A673 (cell line): Measurements from ENCODE around the gene DIPK1B. TPM values are rescaled to one million over a fixed set of nuclear protein-coding genes. Genes with fewer than 3 reads are reported as not detected.
A peak's percentile ranks its signal among the peaks of the same experiment; 100 is the strongest.

Experiments
- BruUV-seq: library from RNA; stranded (reverse); fragments of 400-500 nt; replicated peaks from 2 replicates; lab custom pipeline; 2021; lab: Mats Ljungman, UMichigan
- CTCF ChIA-PET: fragments of 300-600 bp; sonication (Branson Sonifier 250); formaldehyde crosslinking; loops from one replicate; lab custom pipeline; 2022; ENCODE audit warnings: antibody characterized with exemption; lab: Charles Lee
- POLR2A ChIA-PET: fragments of 300-600 bp; sonication (Branson Sonifier 250); formaldehyde crosslinking; loops from one replicate; lab custom pipeline; 2022; ENCODE audit warnings: antibody characterized with exemption; ENCODE audit not compliant: low non-redundant PET; lab: Charles Lee
- DNase-seq: peaks from one replicate; pipeline ENCODE4 v3.0.0-alpha.2; 2015; ENCODE audit warnings: low spot score
- H3K27ac ChIP-seq: fragments of 200-600 bp; sonication (generic); 2 replicates; pipeline ENCODE4 v1.5.1; 2016; ENCODE audit warnings: mixed run types, low read depth, mild to moderate bottlenecking, mixed read lengths, antibody characterized with exemption, low read length; ENCODE audit not compliant: poor library complexity, severe bottlenecking
- H3K27me3 ChIP-seq: fragments of 200-600 bp; sonication (generic); replicated peaks from 2 replicates; pipeline ENCODE4 v1.6.1; 2017; ENCODE audit warnings: mixed run types, low read depth, mild to moderate bottlenecking, mixed read lengths, antibody characterized with exemption, low read length; ENCODE audit not compliant: insufficient read depth, poor library complexity
- H3K36me3 ChIP-seq: fragments of 200-600 bp; sonication (generic); 2 replicates; pipeline ENCODE4 v1.6.1; 2016; ENCODE audit warnings: mixed run types, mild to moderate bottlenecking, mixed read lengths, antibody characterized with exemption, low read length; ENCODE audit not compliant: insufficient read depth, poor library complexity, severe bottlenecking
- H3K4me1 ChIP-seq: fragments of 200-600 bp; sonication (generic); 2 replicates; pipeline ENCODE4 v1.6.1; 2017; ENCODE audit warnings: mixed run types, mild to moderate bottlenecking, mixed read lengths, antibody characterized with exemption, low read length; ENCODE audit not compliant: insufficient read depth, poor library complexity, severe bottlenecking
- H3K4me3 ChIP-seq: fragments of 200-600 bp; sonication (generic); 2 replicates; pipeline ENCODE4 v1.5.1; 2016; ENCODE audit warnings: low read depth, mixed run types, mild to moderate bottlenecking, mixed read lengths, low read length; ENCODE audit not compliant: poor library complexity, severe bottlenecking
- H3K9me3 ChIP-seq: fragments of 200-600 bp; sonication (generic); 2 replicates; pipeline ENCODE4 v1.6.1; 2016; ENCODE audit warnings: mixed run types, low read depth, mild to moderate bottlenecking, mixed read lengths, antibody characterized with exemption, low read length; ENCODE audit not compliant: poor library complexity, severe bottlenecking
- EZH2 ChIP-seq: fragments of 200-600 bp; sonication (generic); IDR thresholded peaks from 2 replicates; pipeline ENCODE4 v1.6.1; 2017; ENCODE audit warnings: borderline replicate concordance, low read depth, mild to moderate bottlenecking, mixed read lengths, antibody characterized with exemption, low read length; ENCODE audit not compliant: poor library complexity, severe bottlenecking
- intact Hi-C: fragments of 100-400 bp; cut with micrococcal nuclease; formaldehyde crosslinking; loops from one replicate; pipeline ENCODE4 v1.10.0; 2022; ENCODE audit not compliant: unreplicated experiment
- total RNA-seq: library from RNA; stranded (reverse); gene quantifications from 2 replicates; pipeline ENCODE4 v1.2.3, GENCODE V29; 2021
- TF ChIP-seq, protein P1 (sequence below): fragments of 300-800, 200-600 bp; sonication (generic); conservative IDR thresholded peaks from 2 replicates; pipeline ENCODE4 v1.5.1; 2017; ENCODE audit warnings: low read depth, mild to moderate bottlenecking, antibody characterized with exemption, low read length, moderate library complexity, mixed read lengths

DIPK1B gene
- total RNA-seq, 1 experiment from 2014 or later = 26.4 TPM

GRCh38 chr9:136722093-136722968 is 10.0 kb downstream of the DIPK1B start:
- Histone ChIP-seq H3K27ac (no peak overlapping the region), H3K9me3 (no peaks in the 10 kb centered on the region), H3K27me3 (no peaks in the 10 kb centered on the region), H3K4me1 (peaks cover 36% of the 10 kb centered on the region), H3K4me3 (no peak overlapping the region), H3K36me3 (peaks cover 50% of the 10 kb centered on the region)
- BruUV-seq = no TSS peak
- no peak for DNase-seq
- TF ChIP-seq, protein P1, sequence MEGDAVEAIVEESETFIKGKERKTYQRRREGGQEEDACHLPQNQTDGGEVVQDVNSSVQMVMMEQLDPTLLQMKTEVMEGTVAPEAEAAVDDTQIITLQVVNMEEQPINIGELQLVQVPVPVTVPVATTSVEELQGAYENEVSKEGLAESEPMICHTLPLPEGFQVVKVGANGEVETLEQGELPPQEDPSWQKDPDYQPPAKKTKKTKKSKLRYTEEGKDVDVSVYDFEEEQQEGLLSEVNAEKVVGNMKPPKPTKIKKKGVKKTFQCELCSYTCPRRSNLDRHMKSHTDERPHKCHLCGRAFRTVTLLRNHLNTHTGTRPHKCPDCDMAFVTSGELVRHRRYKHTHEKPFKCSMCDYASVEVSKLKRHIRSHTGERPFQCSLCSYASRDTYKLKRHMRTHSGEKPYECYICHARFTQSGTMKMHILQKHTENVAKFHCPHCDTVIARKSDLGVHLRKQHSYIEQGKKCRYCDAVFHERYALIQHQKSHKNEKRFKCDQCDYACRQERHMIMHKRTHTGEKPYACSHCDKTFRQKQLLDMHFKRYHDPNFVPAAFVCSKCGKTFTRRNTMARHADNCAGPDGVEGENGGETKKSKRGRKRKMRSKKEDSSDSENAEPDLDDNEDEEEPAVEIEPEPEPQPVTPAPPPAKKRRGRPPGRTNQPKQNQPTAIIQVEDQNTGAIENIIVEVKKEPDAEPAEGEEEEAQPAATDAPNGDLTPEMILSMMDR = no peak
- TF ChIP-seq EZH2 = no peak
- intact Hi-C loops = no loop called here
- ChIA-PET POLR2A (no interaction called here), CTCF (no interaction called here)

DNA sequence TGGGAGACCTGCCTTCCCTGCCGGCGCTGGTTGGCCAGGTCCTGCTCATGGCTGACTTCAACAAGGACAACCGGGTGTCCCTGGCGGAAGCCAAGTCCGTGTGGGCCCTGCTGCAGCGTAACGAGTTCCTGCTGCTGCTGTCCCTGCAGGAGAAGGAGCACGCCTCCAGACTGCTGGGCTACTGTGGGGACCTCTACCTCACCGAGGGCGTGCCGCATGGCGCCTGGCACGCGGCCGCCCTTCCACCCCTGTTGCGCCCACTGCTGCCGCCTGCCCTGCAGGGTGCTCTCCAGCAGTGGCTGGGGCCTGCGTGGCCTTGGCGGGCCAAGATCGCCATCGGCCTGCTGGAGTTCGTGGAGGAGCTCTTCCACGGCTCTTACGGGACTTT is 10.6 kb downstream of the DIPK1B start:
- ChIA-PET CTCF (no interaction called here), POLR2A (no interaction called here)
- H3K36me3 ChIP-seq = peaks cover 50% of the 10 kb centered on the region
- peak; percentile 49 for DNase-seq
- intact Hi-C loops = no loop called here
- H3K9me3 ChIP-seq = no peaks in the 10 kb centered on the region
- no peaks in the 10 kb centered on the region for H3K27me3 ChIP-seq
- H3K4me3 ChIP-seq = no peak overlapping the region
- H3K4me1 ChIP-seq = peaks cover 36% of the 10 kb centered on the region
- BruUV-seq = no TSS peak
- H3K27ac ChIP-seq = no peak overlapping the region
- TF ChIP-seq, protein P1 = no peak
- no peak for TF ChIP-seq EZH2

DNA sequence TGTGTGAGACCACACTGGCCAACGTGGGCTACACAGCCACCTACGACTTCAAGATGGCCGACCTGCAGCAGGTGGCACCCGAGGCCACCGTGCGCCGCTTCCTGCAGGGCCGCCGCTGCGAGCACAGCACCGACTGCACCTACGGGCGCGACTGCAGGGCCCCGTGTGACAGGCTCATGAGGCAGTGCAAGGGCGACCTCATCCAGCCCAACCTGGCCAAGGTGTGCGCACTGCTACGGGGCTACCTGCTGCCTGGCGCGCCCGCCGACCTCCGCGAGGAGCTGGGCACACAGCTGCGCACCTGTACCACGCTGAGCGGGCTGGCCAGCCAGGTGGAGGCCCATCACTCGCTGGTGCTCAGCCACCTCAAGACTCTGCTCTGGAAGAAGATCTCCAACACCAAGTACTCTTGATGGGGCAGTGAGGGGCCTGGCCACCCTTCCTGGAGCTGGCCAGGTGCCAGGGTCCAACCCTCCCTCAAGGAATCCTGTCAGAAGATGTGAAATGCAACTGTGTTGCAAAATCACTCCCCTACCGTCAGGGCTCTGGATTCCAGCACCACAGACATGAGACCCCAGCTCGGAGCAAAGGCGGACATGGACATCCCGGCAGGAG is 11.1 kb downstream of the DIPK1B start:
- H3K27me3 ChIP-seq = no peaks in the 10 kb centered on the region
- DNase-seq = peak; percentile 37
- no peaks in the 10 kb centered on the region for H3K9me3 ChIP-seq
- no peak overlapping the region for H3K4me3 ChIP-seq
- BruUV-seq = no TSS peak
- H3K36me3 ChIP-seq = peaks cover 50% of the 10 kb centered on the region
- TF ChIP-seq EZH2 = no peak
- TF ChIP-seq, protein P1 = no peak
- CTCF ChIA-PET = no interaction called here
- H3K27ac ChIP-seq = no peak overlapping the region
- H3K4me1 ChIP-seq = peaks cover 36% of the 10 kb centered on the region
- POLR2A ChIA-PET = no interaction called here
- intact Hi-C loops = no loop called here
